GM18526 (cell line): Measurements from ENCODE around the gene CLEC16A.

Source experiments
- POLR2A ChIP-seq: IDR thresholded peaks from 3 replicates; pipeline ENCODE4 v1.6.1; 2011; ENCODE audit not compliant: insufficient read length; ENCODE audit errors: extremely low read depth

CLEC16A gene

GRCh38 chr16:11218604-11218962 is 274.2 kb downstream of the CLEC16A start:
- no peak for TF ChIP-seq POLR2A

GRCh38 chr16:11219178-11219577 is 274.8 kb downstream of the CLEC16A start:
- TF ChIP-seq POLR2A: no peak

- TF ChIP-seq POLR2A: no peak
Measured at GRCh38 chr16:11224096-11224893, 279.9 kb downstream of the CLEC16A start.

- peak; percentile 56 for TF ChIP-seq POLR2A
Measured at GRCh38 chr16:11224894-11225676, 280.7 kb downstream of the CLEC16A start.

GRCh38 chr16:11225677-11226549 is 281.5 kb downstream of the CLEC16A start:
- no peak for TF ChIP-seq POLR2A

GRCh38 chr16:11229432-11229831 is 285.1 kb downstream of the CLEC16A start:
- TF ChIP-seq POLR2A: no peak

GRCh38 chr16:11229906-11230305 is 285.5 kb downstream of the CLEC16A start:
- TF ChIP-seq POLR2A: no peak

GRCh38 chr16:11231367-11231970 is 287.1 kb downstream of the CLEC16A start:
- TF ChIP-seq POLR2A: no peak
